Activated naive CD8-positive, alpha-beta T cell treated with anti-CD3 and anti-CD28 coated beads, Interleukin-2, amount 50 U/mL, for 24 hours (primary cell): Measurements from ENCODE around the gene TMEM154.

Experiments used
- ATAC-seq: fragments of 150-1000 bp; cut with Tn5 transposase; one replicate; pipeline ENCODE4 v1.10.0; 2021
- DNase-seq: peaks from one replicate; pipeline ENCODE4 v3.0.0; 2021
- H3K27ac Mint-ChIP-seq: one replicate; pipeline ENCODE4 v1.8.0; 2021; ENCODE audit warnings: mild to moderate bottlenecking, mixed read lengths
- H3K27me3 Mint-ChIP-seq: one replicate; pipeline ENCODE4 v1.8.0; 2021; ENCODE audit warnings: mixed read lengths
- H3K36me3 Mint-ChIP-seq: one replicate; pipeline ENCODE4 v1.8.0; 2021; ENCODE audit warnings: low read depth, mixed read lengths
- H3K4me1 Mint-ChIP-seq: one replicate; pipeline ENCODE4 v1.8.0; 2021; ENCODE audit warnings: mixed read lengths
- H3K4me3 Mint-ChIP-seq: one replicate; pipeline ENCODE4 v1.8.0; 2021; ENCODE audit warnings: mild to moderate bottlenecking, moderate library complexity, mixed read lengths
- H3K9me3 Mint-ChIP-seq: one replicate; pipeline ENCODE4 v1.8.0; 2021; ENCODE audit warnings: mixed read lengths

Gene TMEM154

GRCh38 chr4:152705903-152706302 lies 26.1 kb upstream of the TMEM154 start:
- peaks cover 7% of the 10 kb centered on the region for H3K4me1 Mint-ChIP-seq
- H3K27ac Mint-ChIP-seq: no peak overlapping the region
- H3K36me3 Mint-ChIP-seq: peaks cover 3% of the 10 kb centered on the region
- ATAC-seq (no peak), DNase-seq (no peak)
- peaks cover 2% of the 10 kb centered on the region for H3K27me3 Mint-ChIP-seq
- peaks cover 16% of the 10 kb centered on the region for H3K9me3 Mint-ChIP-seq
- no peak overlapping the region for H3K4me3 Mint-ChIP-seq

GRCh38 chr4:152704788-152705187 lies 25.0 kb upstream of the TMEM154 start:
- ATAC-seq: no peak
- peaks cover 16% of the 10 kb centered on the region for H3K9me3 Mint-ChIP-seq
- no peak for DNase-seq
- H3K4me1 Mint-ChIP-seq: peaks cover 3% of the 10 kb centered on the region
- H3K36me3 Mint-ChIP-seq: peaks cover 3% of the 10 kb centered on the region
- H3K4me3 Mint-ChIP-seq: no peak overlapping the region
- peaks cover 4% of the 10 kb centered on the region for H3K27me3 Mint-ChIP-seq
- H3K27ac Mint-ChIP-seq: no peak overlapping the region

- Mint-ChIP-seq H3K27ac (no peak overlapping the region), H3K4me3 (no peak overlapping the region), H3K36me3 (peaks cover 3% of the 10 kb centered on the region), H3K4me1 (peaks cover 9% of the 10 kb centered on the region), H3K9me3 (peaks cover 13% of the 10 kb centered on the region), H3K27me3 (peaks cover 2% of the 10 kb centered on the region)
- DNase-seq (no peak), ATAC-seq (no peak)
Observed at GRCh38 chr4:152700151-152700550, 20.4 kb upstream of the TMEM154 start.

- H3K4me3 Mint-ChIP-seq: no peak overlapping the region
- ATAC-seq (no peak), DNase-seq (no peak)
- no peaks in the 10 kb centered on the region for H3K36me3 Mint-ChIP-seq
- peaks cover 7% of the 10 kb centered on the region for H3K9me3 Mint-ChIP-seq
- H3K27me3 Mint-ChIP-seq: peaks cover 2% of the 10 kb centered on the region
- H3K4me1 Mint-ChIP-seq: peaks cover 9% of the 10 kb centered on the region
- no peak overlapping the region for H3K27ac Mint-ChIP-seq
Observed at GRCh38 chr4:152699313-152699712, 19.5 kb upstream of the TMEM154 start.

GRCh38 chr4:152698089-152698499 lies 18.3 kb upstream of the TMEM154 start:
- no peaks in the 10 kb centered on the region for H3K36me3 Mint-ChIP-seq
- DNase-seq (no peak), ATAC-seq (no peak)
- peaks cover 2% of the 10 kb centered on the region for H3K27me3 Mint-ChIP-seq
- no peaks in the 10 kb centered on the region for H3K9me3 Mint-ChIP-seq
- H3K27ac Mint-ChIP-seq: no peak overlapping the region
- peaks cover 9% of the 10 kb centered on the region for H3K4me1 Mint-ChIP-seq
- no peak overlapping the region for H3K4me3 Mint-ChIP-seq

- Mint-ChIP-seq H3K9me3 (no peaks in the 10 kb centered on the region), H3K27me3 (peaks cover 2% of the 10 kb centered on the region), H3K36me3 (no peaks in the 10 kb centered on the region), H3K4me1 (peaks cover 9% of the 10 kb centered on the region), H3K4me3 (no peak overlapping the region), H3K27ac (no peak overlapping the region)
- ATAC-seq (no peak), DNase-seq (no peak)
Observed at GRCh38 chr4:152697284-152698088, 17.7 kb upstream of the TMEM154 start.

- no peak for DNase-seq
- H3K36me3 Mint-ChIP-seq: no peaks in the 10 kb centered on the region
- H3K4me1 Mint-ChIP-seq: peaks cover 9% of the 10 kb centered on the region
- H3K4me3 Mint-ChIP-seq: no peak overlapping the region
- ATAC-seq: peak; percentile 99
- no peaks in the 10 kb centered on the region for H3K9me3 Mint-ChIP-seq
- H3K27me3 Mint-ChIP-seq: peaks cover 4% of the 10 kb centered on the region
- H3K27ac Mint-ChIP-seq: no peak overlapping the region
Observed at GRCh38 chr4:152696764-152697261, 17.0 kb upstream of the TMEM154 start.

GRCh38 chr4:152693871-152694270 lies 14.1 kb upstream of the TMEM154 start:
- no peak for DNase-seq
- no peak overlapping the region for H3K4me3 Mint-ChIP-seq
- H3K36me3 Mint-ChIP-seq: no peaks in the 10 kb centered on the region
- peaks cover 16% of the 10 kb centered on the region for H3K4me1 Mint-ChIP-seq
- no peak overlapping the region for H3K27ac Mint-ChIP-seq
- no peaks in the 10 kb centered on the region for H3K9me3 Mint-ChIP-seq
- ATAC-seq: no peak
- peaks cover 2% of the 10 kb centered on the region for H3K27me3 Mint-ChIP-seq

GRCh38 chr4:152691761-152692160 lies 12.0 kb upstream of the TMEM154 start:
- no peaks in the 10 kb centered on the region for H3K9me3 Mint-ChIP-seq
- no peak overlapping the region for H3K27ac Mint-ChIP-seq
- no peaks in the 10 kb centered on the region for H3K36me3 Mint-ChIP-seq
- H3K27me3 Mint-ChIP-seq: peaks cover 4% of the 10 kb centered on the region
- ATAC-seq (no peak), DNase-seq (no peak)
- H3K4me3 Mint-ChIP-seq: no peak overlapping the region
- peaks cover 9% of the 10 kb centered on the region for H3K4me1 Mint-ChIP-seq

- no peaks in the 10 kb centered on the region for H3K36me3 Mint-ChIP-seq
- ATAC-seq: no peak
- H3K27me3 Mint-ChIP-seq: peaks cover 4% of the 10 kb centered on the region
- H3K4me1 Mint-ChIP-seq: peaks cover 7% of the 10 kb centered on the region
- no peak overlapping the region for H3K27ac Mint-ChIP-seq
- no peak overlapping the region for H3K4me3 Mint-ChIP-seq
- H3K9me3 Mint-ChIP-seq: no peaks in the 10 kb centered on the region
- DNase-seq: no peak
Observed at GRCh38 chr4:152690706-152691651, 11.2 kb upstream of the TMEM154 start.

- peaks cover 4% of the 10 kb centered on the region for H3K27me3 Mint-ChIP-seq
- DNase-seq: no peak
- H3K27ac Mint-ChIP-seq: no peak overlapping the region
- ATAC-seq: peak; percentile 69
- no peaks in the 10 kb centered on the region for H3K9me3 Mint-ChIP-seq
- H3K4me1 Mint-ChIP-seq: peaks cover 7% of the 10 kb centered on the region
- no peaks in the 10 kb centered on the region for H3K36me3 Mint-ChIP-seq
- no peak overlapping the region for H3K4me3 Mint-ChIP-seq
Observed at GRCh38 chr4:152689615-152690501, 10.1 kb upstream of the TMEM154 start.

GRCh38 chr4:152687974-152688599 lies 8.3 kb upstream of the TMEM154 start:
- no peaks in the 10 kb centered on the region for H3K9me3 Mint-ChIP-seq
- no peaks in the 10 kb centered on the region for H3K36me3 Mint-ChIP-seq
- DNase-seq: no peak
- H3K27me3 Mint-ChIP-seq: peaks cover 4% of the 10 kb centered on the region
- H3K4me3 Mint-ChIP-seq: no peak overlapping the region
- no peak overlapping the region for H3K27ac Mint-ChIP-seq
- peaks cover 24% of the 10 kb centered on the region for H3K4me1 Mint-ChIP-seq
- no peak for ATAC-seq

- no peaks in the 10 kb centered on the region for H3K9me3 Mint-ChIP-seq
- H3K4me1 Mint-ChIP-seq: peaks cover 26% of the 10 kb centered on the region
- H3K27ac Mint-ChIP-seq: no peak overlapping the region
- no peaks in the 10 kb centered on the region for H3K36me3 Mint-ChIP-seq
- no peak overlapping the region for H3K4me3 Mint-ChIP-seq
- DNase-seq: no peak
- H3K27me3 Mint-ChIP-seq: peaks cover 2% of the 10 kb centered on the region
- ATAC-seq: no peak
Observed at GRCh38 chr4:152686452-152687013, 6.7 kb upstream of the TMEM154 start.
